Measurements from ENCODE around the gene ARID5B. TPM values are rescaled to one million over a fixed set of nuclear protein-coding genes. Genes with fewer than 3 reads are reported as not detected.

ARID5B gene
- polyA plus RNA-seq, 4 donors = 47.6 to 56.4 (median 51.1) TPM

GRCh38 chr10:62085821-62086220 is 184.3 kb downstream of the ARID5B start:
- DNase-seq (ENCODE audit: low read depth in 4 of 4, low spot score in 3 of 4) = no peak

- DNase-seq (ENCODE audit: low read depth in 4 of 4, low spot score in 3 of 4) = no peak
Observed at GRCh38 chr10:62087329-62087728, 185.8 kb downstream of the ARID5B start.

- no peak for DNase-seq (ENCODE audit: low read depth in 4 of 4, low spot score in 3 of 4)
Observed at GRCh38 chr10:62088786-62089185, 187.3 kb downstream of the ARID5B start.

- no peak for DNase-seq (ENCODE audit: low read depth in 4 of 4, low spot score in 3 of 4)
Observed at GRCh38 chr10:62092301-62093030, 191.0 kb downstream of the ARID5B start.

- no peak for DNase-seq (ENCODE audit: low read depth in 4 of 4, low spot score in 3 of 4)
Observed at GRCh38 chr10:62093863-62094291, 192.4 kb downstream of the ARID5B start.

- no peak for DNase-seq (ENCODE audit: low read depth in 4 of 4, low spot score in 3 of 4)
Observed at GRCh38 chr10:62095181-62096122, 194.0 kb downstream of the ARID5B start.

GRCh38 chr10:62096256-62096933 is 194.9 kb downstream of the ARID5B start:
- DNase-seq (ENCODE audit: low read depth in 4 of 4, low spot score in 3 of 4) = no peak

- no peak for DNase-seq (ENCODE audit: low read depth in 4 of 4, low spot score in 3 of 4)
Observed at GRCh38 chr10:62098278-62099121, 197.0 kb downstream of the ARID5B start.

GRCh38 chr10:62099299-62099698 is 197.8 kb downstream of the ARID5B start:
- no peak for DNase-seq (ENCODE audit: low read depth in 4 of 4, low spot score in 3 of 4)

GRCh38 chr10:62103857-62104256 is 202.4 kb downstream of the ARID5B start:
- no peak for DNase-seq (ENCODE audit: low read depth in 4 of 4, low spot score in 3 of 4)

- DNase-seq (ENCODE audit: low read depth in 4 of 4, low spot score in 3 of 4) = no peak
Observed at GRCh38 chr10:62106929-62107519, 205.5 kb downstream of the ARID5B start.

- no peak for DNase-seq (ENCODE audit: low read depth in 4 of 4, low spot score in 3 of 4)
Observed at GRCh38 chr10:62108759-62109586, 207.5 kb downstream of the ARID5B start.

- DNase-seq (ENCODE audit: low read depth in 4 of 4, low spot score in 3 of 4) = no peak
Observed at GRCh38 chr10:62109587-62110293, 208.2 kb downstream of the ARID5B start.

- no peak for DNase-seq (ENCODE audit: low read depth in 4 of 4, low spot score in 3 of 4)
Observed at GRCh38 chr10:62112300-62112699, 210.8 kb downstream of the ARID5B start.

GRCh38 chr10:62112963-62113362 is 211.5 kb downstream of the ARID5B start:
- no peak for DNase-seq (ENCODE audit: low read depth in 4 of 4, low spot score in 3 of 4)

- no peak for DNase-seq (ENCODE audit: low read depth in 4 of 4, low spot score in 3 of 4)
Observed at GRCh38 chr10:62113680-62114079, 212.2 kb downstream of the ARID5B start.

GRCh38 chr10:62115321-62115720 is 213.8 kb downstream of the ARID5B start:
- DNase-seq (ENCODE audit: low read depth in 4 of 4, low spot score in 3 of 4) = no peak

- DNase-seq (ENCODE audit: low read depth in 4 of 4, low spot score in 3 of 4) = no peak
Observed at GRCh38 chr10:62115842-62116241, 214.3 kb downstream of the ARID5B start.

Measured in right renal pelvis (tissue), 4 donors.